HL-60 (cell line): ENCODE measurements around the gene EXO5.

Experiments used
- DNase-seq, 2 experiments: peaks; one replicate each; pipeline ENCODE4 v3.0.0-alpha.2; 2010 to 2020; ENCODE audit warnings: low read depth in 1 of 2, low spot score in 1 of 2
- H3K27ac ChIP-seq: fragments of 250-450 bp; sonication (Bioruptor Pico); replicated peaks from 2 replicates; pipeline ENCODE4 v1.5.1; 2020; ENCODE audit warnings: mild to moderate bottlenecking, moderate library complexity
- H3K27me3 ChIP-seq: fragments of 250-450 bp; sonication (Bioruptor Pico); 2 replicates; pipeline ENCODE4 v1.5.1; 2021; ENCODE audit warnings: mild to moderate bottlenecking, moderate library complexity; ENCODE audit not compliant: insufficient read depth, poor library complexity, severe bottlenecking
- H3K4me3 ChIP-seq: replicated peaks from 2 replicates; pipeline ENCODE4 v1.5.1; 2011; ENCODE audit warnings: mild to moderate bottlenecking, control low read depth, low read length; ENCODE audit not compliant: insufficient read depth
- CTCF ChIP-seq: IDR thresholded peaks from one replicate; pipeline ENCODE4 v1.5.1; 2011; ENCODE audit warnings: low read length, control low read depth, inconsistent platforms; ENCODE audit not compliant: insufficient read depth
- GABPA ChIP-seq: IDR thresholded peaks from 2 replicates; pipeline ENCODE4 v1.6.1; 2012; ENCODE audit warnings: low read depth
- POLR2AphosphoS5 ChIP-seq: IDR thresholded peaks from 2 replicates; pipeline ENCODE4 v1.6.1; 2012; ENCODE audit warnings: low read depth
- REST ChIP-seq: IDR thresholded peaks from 2 replicates; pipeline ENCODE4 v1.6.1; 2012; ENCODE audit warnings: low read depth; ENCODE audit not compliant: insufficient replicate concordance
- SPI1 ChIP-seq: IDR thresholded peaks from 2 replicates; pipeline ENCODE4 v1.6.1; 2012; ENCODE audit warnings: low read depth, mild to moderate bottlenecking, borderline replicate concordance

Gene EXO5

GRCh38 chr1:40563266-40563665, 54.7 kb downstream of the EXO5 start:
- TF ChIP-seq CTCF (no peak), GABPA (no peak), SPI1 (no peak), POLR2AphosphoS5 (no peak), REST (no peak)
- DNase-seq, result no peak
- Histone ChIP-seq H3K27me3 (no peaks in the 10 kb centered on the region), H3K4me3 (no peak overlapping the region), H3K27ac (no peak overlapping the region)

DNA sequence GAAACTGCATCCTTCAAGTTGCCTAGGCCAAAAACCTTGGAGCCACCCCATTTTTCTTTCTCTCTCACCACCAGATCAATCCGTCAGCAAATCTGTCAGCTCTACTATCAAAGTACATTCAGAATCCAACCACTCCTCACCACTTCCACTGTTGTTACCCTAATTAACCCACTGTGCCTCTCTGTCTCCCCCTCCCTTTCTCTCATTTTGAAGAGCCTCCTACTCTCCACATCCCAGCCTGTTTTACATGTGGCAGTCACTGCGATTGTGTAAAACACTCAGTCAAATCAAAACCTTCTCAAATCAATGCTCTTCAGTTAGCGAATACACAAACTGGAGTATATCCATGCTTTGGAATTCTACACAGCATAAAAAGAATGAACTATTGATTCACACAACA, 55.9 kb downstream of the EXO5 start:
- no peak for TF ChIP-seq CTCF
- no peak overlapping the region for H3K4me3 ChIP-seq
- DNase-seq, result no peak
- no peak overlapping the region for H3K27ac ChIP-seq
- no peaks in the 10 kb centered on the region for H3K27me3 ChIP-seq

- Histone ChIP-seq H3K4me3 (no peak overlapping the region), H3K27ac (no peak overlapping the region), H3K27me3 (no peaks in the 10 kb centered on the region)
- no peak for DNase-seq
- TF ChIP-seq REST, result no peak
- peak; percentile 53; the same call in 1 of the 2 replicates for TF ChIP-seq SPI1
These were observed 56.3 kb downstream of the EXO5 start for GRCh38 chr1:40564913-40565312.
